ENCODE data around the gene ZNRD2.

DNA sequence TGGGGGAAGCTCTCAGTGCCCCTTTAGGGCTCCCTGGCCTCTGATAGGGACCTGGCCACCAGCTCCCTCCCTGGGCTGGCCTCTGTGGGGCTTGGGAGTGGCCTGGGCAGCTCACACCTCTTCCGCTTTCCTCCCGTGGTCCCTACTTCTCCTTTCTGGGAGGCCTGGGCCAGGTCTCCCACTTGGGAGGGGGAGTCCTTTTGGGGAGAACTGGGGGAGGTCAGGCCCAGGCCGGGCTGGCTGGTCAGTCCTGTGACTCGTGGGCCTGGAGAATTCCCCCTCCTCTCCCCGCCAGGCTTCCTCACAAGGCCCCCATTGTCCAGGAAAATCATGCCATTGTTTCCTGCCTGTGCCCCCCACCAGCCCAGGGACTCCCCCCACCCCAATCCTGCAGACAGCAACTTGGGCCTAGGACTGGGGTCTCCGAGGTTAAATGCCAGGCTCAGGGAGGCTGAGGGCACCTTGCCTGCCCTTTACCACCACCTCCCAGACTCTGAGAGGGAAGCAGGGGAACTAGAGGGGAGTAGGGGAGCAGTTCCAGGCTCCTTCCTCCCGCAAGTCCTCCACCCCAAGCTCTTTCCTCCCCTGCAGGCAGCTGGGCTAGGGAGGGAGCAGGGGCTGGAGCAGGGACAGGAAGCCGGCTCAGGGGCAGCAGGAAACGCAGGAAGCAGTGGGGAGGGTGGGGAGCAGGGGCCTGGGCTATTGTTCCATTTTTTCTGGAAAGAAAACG lies 40.9 kb downstream of the ZNRD2 start:
- TF ChIP-seq, protein P1, sequence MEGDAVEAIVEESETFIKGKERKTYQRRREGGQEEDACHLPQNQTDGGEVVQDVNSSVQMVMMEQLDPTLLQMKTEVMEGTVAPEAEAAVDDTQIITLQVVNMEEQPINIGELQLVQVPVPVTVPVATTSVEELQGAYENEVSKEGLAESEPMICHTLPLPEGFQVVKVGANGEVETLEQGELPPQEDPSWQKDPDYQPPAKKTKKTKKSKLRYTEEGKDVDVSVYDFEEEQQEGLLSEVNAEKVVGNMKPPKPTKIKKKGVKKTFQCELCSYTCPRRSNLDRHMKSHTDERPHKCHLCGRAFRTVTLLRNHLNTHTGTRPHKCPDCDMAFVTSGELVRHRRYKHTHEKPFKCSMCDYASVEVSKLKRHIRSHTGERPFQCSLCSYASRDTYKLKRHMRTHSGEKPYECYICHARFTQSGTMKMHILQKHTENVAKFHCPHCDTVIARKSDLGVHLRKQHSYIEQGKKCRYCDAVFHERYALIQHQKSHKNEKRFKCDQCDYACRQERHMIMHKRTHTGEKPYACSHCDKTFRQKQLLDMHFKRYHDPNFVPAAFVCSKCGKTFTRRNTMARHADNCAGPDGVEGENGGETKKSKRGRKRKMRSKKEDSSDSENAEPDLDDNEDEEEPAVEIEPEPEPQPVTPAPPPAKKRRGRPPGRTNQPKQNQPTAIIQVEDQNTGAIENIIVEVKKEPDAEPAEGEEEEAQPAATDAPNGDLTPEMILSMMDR (IDR thresholded peaks at IDR 0.05), result no peak
- TF ChIP-seq POLR2A (IDR thresholded peaks at IDR 0.05), result no peak
